ENCODE measurements around the gene PRKAR1B.

Gene PRKAR1B

DNA sequence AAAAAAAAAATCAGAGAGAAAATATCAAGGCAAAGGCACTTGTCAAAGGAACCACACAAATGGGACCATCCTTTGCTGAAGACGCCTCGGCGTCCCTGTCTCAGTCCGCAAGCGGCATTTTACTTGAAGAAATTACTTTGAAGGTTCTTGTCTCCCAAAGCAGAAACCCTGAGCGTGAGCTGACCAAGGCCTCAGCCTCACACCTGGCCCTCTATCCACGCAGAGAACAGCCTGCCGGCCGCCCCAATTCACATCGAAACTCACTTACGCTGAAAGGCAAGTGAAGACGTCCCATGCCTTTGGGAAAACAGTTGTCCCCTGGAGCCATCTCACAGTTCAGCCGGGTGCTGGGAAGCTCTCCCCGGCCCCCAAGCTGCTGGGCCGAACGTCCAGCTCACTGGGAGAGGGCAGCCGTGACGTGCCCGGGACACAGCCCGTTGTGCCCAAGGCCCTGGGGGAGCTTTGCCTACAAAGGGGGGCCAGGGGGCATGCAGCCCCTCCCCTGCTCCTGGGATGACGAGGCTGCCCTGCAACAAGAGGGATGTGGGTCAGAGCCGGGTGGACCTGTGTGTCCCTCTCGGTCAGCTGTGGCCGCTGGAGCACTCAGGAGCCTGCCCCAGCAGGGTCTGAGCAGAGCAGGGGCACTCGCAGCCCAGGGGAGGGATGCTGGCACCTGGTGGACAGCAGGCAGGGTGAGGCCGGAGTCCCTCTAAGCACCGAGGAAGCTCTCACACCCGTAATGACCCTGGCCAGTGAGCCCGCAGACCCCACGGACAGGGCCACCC lies 157.8 kb downstream of the PRKAR1B start:
- no peaks in the 10 kb centered on the region for H3K9me2 ChIP-seq (ENCODE audit: low read depth, low read length)
- no peaks in the 10 kb centered on the region for H3K4me1 ChIP-seq (ENCODE audit: insufficient read depth, low read length, severe bottlenecking)
- H3K9me3 ChIP-seq (ENCODE audit: low read length): no peaks in the 10 kb centered on the region
- H4K20me1 ChIP-seq (ENCODE audit: insufficient read depth, low read length): no peaks in the 10 kb centered on the region
- no peaks in the 10 kb centered on the region for H3K36me3 ChIP-seq (ENCODE audit: insufficient read depth, low read length)
- H2AFZ ChIP-seq (ENCODE audit: low read length): no peak overlapping the region
- no peak overlapping the region for H3K9ac ChIP-seq (ENCODE audit: low read length)
- no peak overlapping the region for H3K4me3 ChIP-seq (ENCODE audit: low read depth, low read length, poor library complexity, severe bottlenecking)
- TF ChIP-seq EZH2 (IDR thresholded peaks at IDR 0.05; ENCODE audit: borderline replicate concordance, low read length): no peak
- no peaks in the 10 kb centered on the region for H3F3A ChIP-seq (ENCODE audit: insufficient read depth, low read length)
- no peak overlapping the region for H3K4me2 ChIP-seq (ENCODE audit: low read length)
- no peak overlapping the region for H3K27ac ChIP-seq (ENCODE audit: low read depth, low read length, poor library complexity, severe bottlenecking)
- no peaks in the 10 kb centered on the region for H3K27me3 ChIP-seq (ENCODE audit: insufficient read depth, low read length)
- no peaks in the 10 kb centered on the region for H3K79me2 ChIP-seq (ENCODE audit: insufficient read depth, low read length)

DNA sequence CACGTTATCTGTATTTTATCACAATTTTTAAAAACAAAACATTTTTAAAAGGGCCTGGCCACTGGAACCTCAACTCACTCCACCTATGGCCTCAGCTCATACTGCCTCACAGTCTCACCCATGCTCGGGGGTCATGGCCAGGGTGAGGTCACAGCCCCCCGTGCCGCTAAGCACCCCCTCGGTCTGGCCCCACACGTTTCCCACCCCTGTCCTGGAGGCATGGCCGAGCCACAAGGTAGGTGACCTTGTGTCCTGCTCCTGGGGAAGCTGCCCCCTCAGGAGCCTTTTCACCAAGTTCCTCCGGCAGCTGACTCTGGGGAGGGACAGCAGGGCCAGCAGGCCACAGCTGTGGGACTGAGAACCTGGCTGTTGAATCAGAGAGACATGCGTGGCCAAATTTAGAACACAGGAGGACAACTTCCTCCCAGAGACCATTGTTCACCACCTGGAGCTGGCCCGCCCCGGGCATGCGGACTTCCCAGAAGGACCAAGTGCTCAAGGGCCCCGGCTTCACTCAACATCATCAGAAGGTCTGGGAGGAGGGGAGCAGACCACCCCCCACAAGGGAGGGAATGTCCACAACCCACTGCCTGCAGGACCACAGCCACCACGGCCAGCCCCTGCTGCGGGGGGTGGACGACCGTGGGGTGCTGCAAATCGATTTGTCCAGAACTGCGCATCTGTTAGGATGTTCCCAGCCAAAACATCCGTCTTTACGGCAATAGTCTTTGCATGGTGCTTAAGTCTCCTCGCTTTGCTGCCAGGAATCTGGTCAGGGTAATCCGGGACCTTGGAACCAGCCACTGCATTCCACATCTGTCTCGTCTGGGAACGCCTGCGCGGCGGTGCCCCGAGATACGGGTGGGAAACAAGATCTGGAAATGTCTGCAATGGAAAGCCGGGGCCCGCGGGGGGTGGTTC lies 158.8 kb downstream of the PRKAR1B start:
- H3F3A ChIP-seq (ENCODE audit: insufficient read depth, low read length): no peaks in the 10 kb centered on the region
- H3K27ac ChIP-seq (ENCODE audit: low read depth, low read length, poor library complexity, severe bottlenecking): no peak overlapping the region
- no peaks in the 10 kb centered on the region for H3K36me3 ChIP-seq (ENCODE audit: insufficient read depth, low read length)
- H3K9me3 ChIP-seq (ENCODE audit: low read length): no peaks in the 10 kb centered on the region
- no peaks in the 10 kb centered on the region for H3K4me1 ChIP-seq (ENCODE audit: insufficient read depth, low read length, severe bottlenecking)
- TF ChIP-seq EZH2 (IDR thresholded peaks at IDR 0.05; ENCODE audit: borderline replicate concordance, low read length) (no peak), CTCF (IDR thresholded peaks at IDR 0.05; ENCODE audit: low read length) (no peak)
- H3K4me2 ChIP-seq (ENCODE audit: low read length): no peak overlapping the region
- no peak overlapping the region for H2AFZ ChIP-seq (ENCODE audit: low read length)
- H3K4me3 ChIP-seq (ENCODE audit: low read depth, low read length, poor library complexity, severe bottlenecking): no peak overlapping the region
- no peaks in the 10 kb centered on the region for H3K79me2 ChIP-seq (ENCODE audit: insufficient read depth, low read length)
- H3K9me2 ChIP-seq (ENCODE audit: low read depth, low read length): no peaks in the 10 kb centered on the region
- H3K27me3 ChIP-seq (ENCODE audit: insufficient read depth, low read length): no peaks in the 10 kb centered on the region
- H3K9ac ChIP-seq (ENCODE audit: low read length): no peak overlapping the region
- H4K20me1 ChIP-seq (ENCODE audit: insufficient read depth, low read length): no peaks in the 10 kb centered on the region

- H3K9ac ChIP-seq (ENCODE audit: low read length): no peak overlapping the region
- no peaks in the 10 kb centered on the region for H3K4me1 ChIP-seq (ENCODE audit: insufficient read depth, low read length, severe bottlenecking)
- H3K9me2 ChIP-seq (ENCODE audit: low read depth, low read length): no peaks in the 10 kb centered on the region
- H3K9me3 ChIP-seq (ENCODE audit: low read length): no peaks in the 10 kb centered on the region
- H3K27ac ChIP-seq (ENCODE audit: low read depth, low read length, poor library complexity, severe bottlenecking): no peak overlapping the region
- TF ChIP-seq EZH2 (IDR thresholded peaks at IDR 0.05; ENCODE audit: borderline replicate concordance, low read length) (no peak), CTCF (IDR thresholded peaks at IDR 0.05; ENCODE audit: low read length) (no peak)
- no peak overlapping the region for H2AFZ ChIP-seq (ENCODE audit: low read length)
- no peaks in the 10 kb centered on the region for H3K27me3 ChIP-seq (ENCODE audit: insufficient read depth, low read length)
- no peaks in the 10 kb centered on the region for H3F3A ChIP-seq (ENCODE audit: insufficient read depth, low read length)
- no peak overlapping the region for H3K4me2 ChIP-seq (ENCODE audit: low read length)
- H3K79me2 ChIP-seq (ENCODE audit: insufficient read depth, low read length): no peaks in the 10 kb centered on the region
- H3K36me3 ChIP-seq (ENCODE audit: insufficient read depth, low read length): no peaks in the 10 kb centered on the region
- no peak overlapping the region for H3K4me3 ChIP-seq (ENCODE audit: low read depth, low read length, poor library complexity, severe bottlenecking)
- H4K20me1 ChIP-seq (ENCODE audit: insufficient read depth, low read length): no peaks in the 10 kb centered on the region
Measured at GRCh38 chr7:567305-567883, 159.7 kb downstream of the PRKAR1B start.

Data from OCI-LY1 (cell line).